ENCODE measurements around the gene ZMYM3.

ZMYM3 gene

DNA sequence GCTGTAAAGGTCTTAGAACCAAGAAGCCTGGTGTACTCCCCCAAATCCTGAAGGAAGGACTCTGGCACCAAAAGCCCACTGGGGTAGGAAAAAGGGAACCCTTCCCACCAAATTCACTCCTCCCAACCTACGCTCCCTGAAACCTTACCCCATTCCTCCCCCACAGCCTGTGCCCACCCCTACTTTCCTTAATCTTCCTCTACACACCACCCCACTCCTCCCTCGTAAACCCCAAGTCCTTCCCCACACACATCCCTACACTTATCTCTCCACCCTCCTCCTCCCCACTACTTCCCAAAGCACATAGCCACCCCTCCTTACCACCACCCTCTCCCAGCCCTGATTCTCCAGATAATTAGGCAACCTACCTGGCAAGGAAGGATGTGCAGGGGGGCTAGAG lies 1.7 kb downstream of the ZMYM3 start:
- no peak for DNase-seq

GRCh38 chrX:71251466-71251973 lies 2.4 kb downstream of the ZMYM3 start:
- no peak for DNase-seq

GRCh38 chrX:71250841-71251240 lies 3.1 kb downstream of the ZMYM3 start:
- DNase-seq = no peak

- DNase-seq = no peak
Measured at GRCh38 chrX:71245159-71245558, 8.8 kb downstream of the ZMYM3 start.

GRCh38 chrX:71244359-71245128 lies 9.4 kb downstream of the ZMYM3 start:
- DNase-seq = no peak

DNA sequence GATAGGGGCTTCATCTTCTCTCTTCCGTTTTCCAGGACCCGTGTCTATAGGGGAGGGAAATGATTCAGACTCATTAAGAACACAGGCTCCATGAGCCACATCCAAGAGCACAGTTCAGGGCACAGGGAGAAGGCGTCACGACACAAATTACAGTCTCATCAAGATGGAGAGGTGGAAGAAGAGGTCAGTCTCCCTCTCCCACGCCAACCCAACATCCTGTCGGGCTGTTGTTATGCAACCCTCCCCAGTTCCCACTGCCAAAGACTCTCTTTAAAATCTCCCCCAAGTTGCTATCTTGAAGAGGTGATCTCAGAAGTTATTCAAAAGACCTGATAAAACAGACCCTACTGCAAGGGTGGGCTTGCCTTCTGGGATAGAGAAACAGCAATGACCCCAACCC lies 12.6 kb downstream of the ZMYM3 start:
- no peak for DNase-seq

DNA sequence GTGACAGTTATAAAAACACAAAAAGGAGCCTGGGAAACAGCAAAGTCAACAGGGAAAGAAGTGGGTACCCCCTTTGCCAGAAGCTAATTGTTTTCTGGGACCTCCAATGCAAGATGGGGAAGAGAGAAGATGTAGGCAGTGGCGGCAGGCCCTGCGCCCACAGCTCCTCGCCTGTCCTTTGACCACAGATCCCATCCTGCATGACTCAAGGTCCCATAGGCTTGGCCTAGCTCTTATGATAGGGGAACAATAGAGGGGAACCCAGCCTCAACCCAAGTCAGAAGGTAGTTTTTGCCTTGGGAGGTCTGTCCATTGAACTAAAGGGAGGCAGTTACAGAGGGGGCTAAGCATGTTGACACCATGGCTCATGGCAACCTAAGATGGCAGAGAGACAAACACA lies 14.2 kb downstream of the ZMYM3 start:
- no peak for DNase-seq

GRCh38 chrX:71236836-71237235 lies 17.1 kb downstream of the ZMYM3 start:
- DNase-seq = no peak

DNA sequence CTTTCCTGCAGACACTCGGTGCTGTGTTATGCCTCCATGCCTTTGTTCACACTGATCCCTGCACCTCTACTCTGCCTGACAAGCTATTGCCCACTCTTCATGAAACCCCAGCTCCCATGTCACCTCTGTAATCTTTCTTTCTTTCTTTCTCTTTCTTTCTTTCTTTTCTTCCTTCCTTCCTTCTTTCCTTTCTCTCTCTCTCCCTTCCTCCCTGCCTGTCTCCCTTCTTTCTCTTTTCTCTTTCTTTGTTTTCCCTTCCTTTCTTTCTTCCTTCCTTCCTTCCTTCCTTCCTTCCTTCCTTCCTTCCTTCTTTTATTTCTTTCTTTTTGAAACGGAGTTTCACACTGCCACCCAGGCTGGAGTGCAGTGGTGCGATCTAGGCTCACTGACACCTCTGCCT lies 18.5 kb downstream of the ZMYM3 start:
- no peak for DNase-seq

DNA sequence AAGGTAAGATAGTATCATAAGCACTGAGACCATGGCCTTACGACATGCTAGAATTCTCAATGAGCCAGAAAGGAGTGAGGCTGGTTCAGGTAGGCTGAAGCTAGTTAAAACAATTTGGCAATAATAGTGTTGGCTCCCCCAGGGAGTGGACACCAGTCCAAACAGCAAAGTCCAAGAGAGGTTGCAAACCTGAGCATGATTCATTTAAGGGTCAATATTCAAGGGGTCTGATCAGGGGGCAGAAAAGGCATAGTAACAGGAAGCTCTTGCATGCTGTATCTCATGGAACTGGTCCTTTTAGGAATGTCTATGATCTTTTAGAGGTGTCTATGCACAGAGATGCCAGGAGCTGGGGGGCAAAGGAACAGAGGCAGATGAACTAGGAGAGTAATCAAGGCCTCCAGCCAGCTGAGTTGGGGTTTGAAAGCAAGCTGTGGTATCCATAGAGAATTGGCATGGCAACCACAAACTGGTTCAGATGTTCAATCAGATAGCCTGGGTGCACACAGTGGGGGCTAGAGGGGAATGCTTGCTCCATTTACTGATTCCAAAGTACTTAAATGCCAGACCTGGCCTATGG lies 25.8 kb downstream of the ZMYM3 start:
- DNase-seq = no peak

GRCh38 chrX:71227370-71228062 lies 26.4 kb downstream of the ZMYM3 start:
- no peak for DNase-seq

- no peak for DNase-seq
Measured at GRCh38 chrX:71225676-71226075, 28.3 kb downstream of the ZMYM3 start.

DNA sequence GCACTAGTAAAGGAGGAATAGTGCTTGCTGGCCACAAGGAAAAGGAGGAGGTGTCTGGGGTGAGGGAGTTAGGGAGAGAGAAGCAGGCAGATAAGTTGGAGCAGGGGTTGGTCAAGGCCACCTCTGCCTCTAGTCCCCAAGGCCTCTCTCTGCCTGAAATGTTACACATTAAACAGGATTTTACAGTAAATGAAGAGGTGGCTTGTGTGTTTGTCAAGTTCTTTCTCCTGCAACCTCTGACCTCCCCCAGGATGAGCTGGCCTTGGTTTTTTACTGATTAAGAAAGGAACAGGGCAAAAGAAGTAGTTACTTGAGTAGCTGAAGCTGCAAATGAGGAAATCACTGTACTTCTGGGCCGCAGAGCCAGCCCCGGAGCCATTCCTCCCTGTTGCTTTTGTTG lies 28.9 kb downstream of the ZMYM3 start:
- DNase-seq = no peak

DNA sequence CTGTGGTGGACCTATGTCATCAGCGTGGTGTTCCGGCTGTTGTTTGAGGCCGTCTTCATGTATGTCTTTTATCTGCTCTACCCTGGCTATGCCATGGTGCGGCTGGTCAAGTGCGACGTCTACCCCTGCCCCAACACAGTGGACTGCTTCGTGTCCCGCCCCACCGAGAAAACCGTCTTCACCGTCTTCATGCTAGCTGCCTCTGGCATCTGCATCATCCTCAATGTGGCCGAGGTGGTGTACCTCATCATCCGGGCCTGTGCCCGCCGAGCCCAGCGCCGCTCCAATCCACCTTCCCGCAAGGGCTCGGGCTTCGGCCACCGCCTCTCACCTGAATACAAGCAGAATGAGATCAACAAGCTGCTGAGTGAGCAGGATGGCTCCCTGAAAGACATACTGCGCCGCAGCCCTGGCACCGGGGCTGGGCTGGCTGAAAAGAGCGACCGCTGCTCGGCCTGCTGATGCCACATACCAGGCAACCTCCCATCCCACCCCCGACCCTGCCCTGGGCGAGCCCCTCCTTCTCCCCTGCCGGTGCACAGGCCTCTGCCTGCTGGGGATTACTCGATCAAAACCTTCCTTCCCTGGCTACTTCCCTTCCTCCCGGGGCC lies 29.7 kb downstream of the ZMYM3 start:
- DNase-seq = no peak

- DNase-seq = no peak
Measured at GRCh38 chrX:71222929-71223328, 31.0 kb downstream of the ZMYM3 start, which contains the start of gene GJB1. Gene GJB1 (plus strand): TSS chrX:71223224. CDS start chrX:71223708, 484 bp downstream.

- DNase-seq = no peak
Measured at GRCh38 chrX:71221145-71221544, 32.8 kb downstream of the ZMYM3 start.

- DNase-seq = no peak
Measured at GRCh38 chrX:71217298-71217697, 36.6 kb downstream of the ZMYM3 start.

DNA sequence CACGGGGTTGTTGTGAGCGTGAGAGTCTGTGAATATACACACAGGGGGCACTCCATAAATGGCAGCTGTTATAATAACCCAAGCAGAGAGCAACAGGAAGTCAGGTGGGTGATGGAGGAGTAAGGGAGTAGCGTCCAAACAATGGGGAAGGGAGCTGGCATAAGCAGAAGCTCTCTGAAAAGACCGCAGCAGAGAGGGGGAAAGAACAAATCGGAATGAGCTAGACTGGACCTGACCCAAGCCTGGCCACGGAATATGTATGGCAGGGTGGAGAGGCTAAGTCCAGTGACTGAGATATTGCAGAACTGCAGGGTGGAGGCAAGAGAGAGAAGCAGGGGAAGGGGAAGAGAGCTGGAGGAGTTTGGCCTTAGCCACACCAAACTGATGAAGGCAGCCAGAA lies 37.5 kb downstream of the ZMYM3 start:
- no peak for DNase-seq

- DNase-seq = no peak
Measured at GRCh38 chrX:71215338-71215912, 38.5 kb downstream of the ZMYM3 start.

DNA sequence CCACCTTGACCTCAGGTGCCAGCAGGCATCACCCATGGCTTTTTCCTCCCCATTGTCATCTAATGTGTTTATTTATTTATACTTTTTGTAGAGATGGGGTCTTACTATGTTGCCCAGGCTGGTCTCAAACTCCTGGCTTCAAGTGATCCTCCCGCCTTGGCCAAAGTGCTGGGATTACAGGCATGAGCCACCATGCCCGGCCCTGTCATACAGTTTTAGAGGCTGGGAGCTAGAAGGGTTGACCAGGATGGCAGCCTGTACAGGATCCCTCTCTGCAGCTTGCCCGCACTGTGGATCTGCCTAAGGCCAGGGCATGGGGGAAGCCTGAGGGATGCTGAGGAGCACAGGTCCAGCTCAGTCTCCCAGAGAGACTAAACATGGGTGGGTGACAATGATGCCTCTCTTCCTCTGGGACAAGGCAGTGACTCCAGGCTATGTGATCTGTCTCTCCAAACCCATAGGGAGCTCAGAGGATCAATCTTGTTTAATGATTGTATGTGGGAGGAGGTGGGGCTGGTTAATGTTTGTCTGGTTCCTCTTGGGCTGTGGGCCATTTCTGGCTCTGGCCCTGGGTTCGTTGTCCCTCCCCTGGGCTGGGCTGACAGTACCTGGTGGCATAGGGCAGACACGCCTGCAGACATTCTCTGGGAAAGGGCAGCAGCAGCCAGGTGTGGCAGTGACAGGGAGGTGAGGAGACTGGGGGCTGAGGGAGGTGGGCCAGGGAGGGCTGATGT lies 39.2 kb downstream of the ZMYM3 start:
- DNase-seq = no peak

GRCh38 chrX:71214152-71214551 lies 39.8 kb downstream of the ZMYM3 start:
- no peak for DNase-seq

DNA sequence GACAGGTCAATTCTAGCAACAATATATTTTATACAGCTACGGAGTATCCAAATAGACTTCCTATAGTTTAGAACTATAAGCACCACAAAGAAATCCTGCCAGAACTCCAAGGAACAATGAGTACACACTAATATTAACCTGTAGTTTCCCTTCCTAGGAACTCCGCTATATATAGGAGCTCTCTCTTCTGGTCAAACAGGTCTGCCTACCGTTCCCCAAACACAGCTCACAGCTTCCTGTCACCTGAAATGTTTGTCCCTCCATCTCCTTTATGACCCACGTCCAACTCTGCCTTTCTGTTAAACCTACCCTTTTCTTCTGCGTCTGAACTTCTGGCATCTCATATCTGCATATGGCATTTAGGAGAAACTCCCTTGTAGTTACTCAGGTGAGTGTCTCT lies 41.4 kb downstream of the ZMYM3 start:
- no peak for DNase-seq

All from NCI-H1048 (cell line).